ENCODE results near the gene AP1M2. TPM values are rescaled to one million over a fixed set of nuclear protein-coding genes. Genes with fewer than 3 reads are reported as not detected.
A peak's percentile ranks its signal among the peaks of the same experiment; 100 is the strongest.
"Not testable (repeated sequence)": the region's sequence is repeated elsewhere in the genome, so short reads cannot be mapped to it uniquely, and the experiment has no call there.

Gene AP1M2
- total RNA-seq, 1 experiment from 2014 or later: 2.5 TPM

DNA sequence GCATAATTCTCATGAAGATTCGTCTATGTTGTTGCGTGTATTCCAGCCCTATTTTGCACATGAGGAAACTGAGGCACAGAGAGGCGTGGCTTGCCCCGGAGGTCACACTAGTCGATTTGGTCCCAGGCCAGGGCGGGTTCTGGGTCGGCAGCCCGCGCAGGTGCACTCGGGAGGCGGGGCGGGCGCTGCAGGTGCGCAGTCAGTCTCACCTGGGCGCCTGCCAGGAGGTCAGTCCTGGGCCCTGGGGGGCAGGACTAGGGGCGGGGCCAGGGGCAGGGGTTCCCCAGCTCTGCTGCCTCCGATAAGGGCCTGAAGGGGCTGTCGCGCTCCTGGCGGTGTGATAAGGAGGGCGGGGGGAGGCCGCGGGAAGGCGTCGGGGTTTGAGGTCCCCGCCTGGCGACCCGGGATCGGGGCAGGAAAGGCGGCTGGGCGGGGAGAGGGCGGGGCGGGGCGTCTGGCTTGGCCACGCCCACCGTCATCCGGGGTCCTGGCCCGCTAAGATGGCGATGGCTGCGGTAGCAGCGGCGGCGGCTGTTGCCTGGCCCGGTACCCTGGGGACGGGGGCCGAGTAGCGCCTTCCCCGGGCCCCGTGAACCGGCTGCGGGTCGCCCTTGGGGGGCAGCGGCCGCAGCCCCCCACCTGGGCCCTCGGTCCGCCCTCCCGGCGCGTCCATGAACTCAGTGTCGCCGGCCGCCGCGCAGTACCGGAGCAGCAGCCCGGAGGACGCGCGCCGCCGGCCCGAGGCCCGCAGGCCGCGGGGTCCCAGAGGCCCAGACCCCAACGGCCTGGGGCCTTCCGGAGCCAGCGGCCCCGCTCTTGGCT, 43.5 kb downstream of the AP1M2 start, which contains the start of gene ATG4D:
TSS of gene ATG4D (plus strand) at position 485 of the 822 bp plus-strand sequence. CDS start at position 672, 187 bp downstream.
- intact Hi-C loops (cut with micrococcal nuclease; ENCODE audit: unreplicated experiment): no loop called here
- H3K4me3 ChIP-seq (ENCODE audit: low read depth, low read length, poor library complexity, severe bottlenecking): peak within 1 kb of the TSS; percentile 95
- H3K4me1 ChIP-seq (ENCODE audit: insufficient read depth, low read length, poor library complexity, severe bottlenecking): peaks cover 12% of the 10 kb centered on the region
- ChIA-PET POLR2A (ENCODE audit: low non-redundant PET) (no interaction called here), CTCF (no interaction called here)
- H3K36me3 ChIP-seq (ENCODE audit: insufficient read depth, low read length, poor library complexity, severe bottlenecking): peaks cover 6% of the 10 kb centered on the region
- H3K9me3 ChIP-seq (ENCODE audit: low read depth, low read length, poor library complexity, severe bottlenecking): no peaks in the 10 kb centered on the region
- no TSS peak for BruUV-seq (replicated peaks)
- TF ChIP-seq EZH2 (IDR thresholded peaks at IDR 0.05; ENCODE audit: borderline replicate concordance, low read depth, low read length, poor library complexity, severe bottlenecking): no peak
- TF ChIP-seq, protein P1, sequence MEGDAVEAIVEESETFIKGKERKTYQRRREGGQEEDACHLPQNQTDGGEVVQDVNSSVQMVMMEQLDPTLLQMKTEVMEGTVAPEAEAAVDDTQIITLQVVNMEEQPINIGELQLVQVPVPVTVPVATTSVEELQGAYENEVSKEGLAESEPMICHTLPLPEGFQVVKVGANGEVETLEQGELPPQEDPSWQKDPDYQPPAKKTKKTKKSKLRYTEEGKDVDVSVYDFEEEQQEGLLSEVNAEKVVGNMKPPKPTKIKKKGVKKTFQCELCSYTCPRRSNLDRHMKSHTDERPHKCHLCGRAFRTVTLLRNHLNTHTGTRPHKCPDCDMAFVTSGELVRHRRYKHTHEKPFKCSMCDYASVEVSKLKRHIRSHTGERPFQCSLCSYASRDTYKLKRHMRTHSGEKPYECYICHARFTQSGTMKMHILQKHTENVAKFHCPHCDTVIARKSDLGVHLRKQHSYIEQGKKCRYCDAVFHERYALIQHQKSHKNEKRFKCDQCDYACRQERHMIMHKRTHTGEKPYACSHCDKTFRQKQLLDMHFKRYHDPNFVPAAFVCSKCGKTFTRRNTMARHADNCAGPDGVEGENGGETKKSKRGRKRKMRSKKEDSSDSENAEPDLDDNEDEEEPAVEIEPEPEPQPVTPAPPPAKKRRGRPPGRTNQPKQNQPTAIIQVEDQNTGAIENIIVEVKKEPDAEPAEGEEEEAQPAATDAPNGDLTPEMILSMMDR (conservative IDR thresholded peaks at IDR 0.05; ENCODE audit: low read depth, low read length): no peak
- peak; percentile 86 for DNase-seq (ENCODE audit: low spot score)
- no peaks in the 10 kb centered on the region for H3K27me3 ChIP-seq (replicated peaks; ENCODE audit: insufficient read depth, low read depth, low read length, poor library complexity)
- H3K27ac ChIP-seq (ENCODE audit: low read depth, low read length, poor library complexity, severe bottlenecking): peak within 1 kb of the TSS; percentile 94

DNA sequence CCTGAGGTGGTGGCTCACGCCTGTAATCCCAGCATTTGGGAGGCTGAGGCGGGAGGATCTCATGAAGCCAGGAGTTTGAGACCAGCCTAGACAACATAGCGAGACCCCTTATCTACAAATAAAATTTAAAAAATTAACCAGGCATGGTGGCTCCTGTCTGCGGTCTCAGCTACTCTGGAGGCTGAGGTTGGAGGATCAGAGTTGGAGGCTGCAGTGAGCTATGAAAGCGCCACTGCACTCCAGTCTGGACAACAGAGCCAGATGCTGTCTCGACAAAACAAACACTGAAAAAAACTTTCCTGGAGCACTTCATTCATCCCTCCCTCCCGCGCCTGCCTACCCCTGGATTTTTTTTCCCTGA, 44.1 kb downstream of the AP1M2 start:
- CTCF ChIA-PET: no interaction called here
- intact Hi-C loops (cut with micrococcal nuclease; ENCODE audit: unreplicated experiment): no loop called here
- no TSS peak for BruUV-seq (replicated peaks)
- Histone ChIP-seq H3K4me3 (ENCODE audit: low read depth, low read length, poor library complexity, severe bottlenecking) (peak overlapping the region; percentile 95), H3K4me1 (ENCODE audit: insufficient read depth, low read length, poor library complexity, severe bottlenecking) (peaks cover 12% of the 10 kb centered on the region), H3K27me3 (replicated peaks; ENCODE audit: insufficient read depth, low read depth, low read length, poor library complexity) (no peaks in the 10 kb centered on the region), H3K27ac (ENCODE audit: low read depth, low read length, poor library complexity, severe bottlenecking) (no peak overlapping the region), H3K9me3 (ENCODE audit: low read depth, low read length, poor library complexity, severe bottlenecking) (no peaks in the 10 kb centered on the region), H3K36me3 (ENCODE audit: insufficient read depth, low read length, poor library complexity, severe bottlenecking) (peaks cover 3% of the 10 kb centered on the region)
- TF ChIP-seq EZH2 (IDR thresholded peaks at IDR 0.05; ENCODE audit: borderline replicate concordance, low read depth, low read length, poor library complexity, severe bottlenecking): no peak
- TF ChIP-seq, protein P1 (conservative IDR thresholded peaks at IDR 0.05; ENCODE audit: low read depth, low read length): no peak
- no peak for DNase-seq (ENCODE audit: low spot score)
- POLR2A ChIA-PET (ENCODE audit: low non-redundant PET): interaction anchor here (0.6 kb wide), 2 partner anchors 8 to 303 kb away, joined by 3 read pairs; no protein-coding TSS in a partner anchor

DNA sequence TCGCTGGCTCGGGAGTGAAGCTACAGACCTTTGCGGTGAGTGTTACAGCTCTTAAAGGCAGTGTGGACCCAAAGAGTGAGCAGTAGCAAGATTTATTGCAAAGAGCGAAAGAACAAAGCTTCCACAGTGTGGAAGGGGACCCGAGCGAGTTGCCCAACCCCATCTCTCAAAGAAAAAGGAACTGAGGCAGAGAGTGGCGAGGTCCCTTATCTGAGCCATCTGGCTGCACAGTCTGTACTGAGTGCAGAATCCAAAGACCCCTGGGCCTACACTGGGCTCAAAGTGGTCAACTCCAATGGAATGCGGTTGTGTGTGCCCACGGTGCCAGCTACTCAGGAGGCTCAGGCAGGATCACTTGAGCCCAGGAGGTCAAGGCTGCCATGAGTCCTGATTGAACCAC, 48.1 kb downstream of the AP1M2 start:
- POLR2A ChIA-PET (ENCODE audit: low non-redundant PET); CTCF ChIA-PET; H3K4me1 ChIP-seq (ENCODE audit: insufficient read depth, low read length, poor library complexity, severe bottlenecking); BruUV-seq (replicated peaks); H3K27me3 ChIP-seq (replicated peaks; ENCODE audit: insufficient read depth, low read depth, low read length, poor library complexity); H3K27ac ChIP-seq (ENCODE audit: low read depth, low read length, poor library complexity, severe bottlenecking); H3K4me3 ChIP-seq (ENCODE audit: low read depth, low read length, poor library complexity, severe bottlenecking); H3K9me3 ChIP-seq (ENCODE audit: low read depth, low read length, poor library complexity, severe bottlenecking); DNase-seq (ENCODE audit: low spot score); intact Hi-C loops (cut with micrococcal nuclease; ENCODE audit: unreplicated experiment); H3K36me3 ChIP-seq (ENCODE audit: insufficient read depth, low read length, poor library complexity, severe bottlenecking): not testable (repeated sequence)
